Stimulated activated naive CD4-positive, alpha-beta T cell (primary cell): ENCODE measurements around the gene INTS6L.
"Not testable (repeated sequence)": the region's sequence is repeated elsewhere in the genome, so short reads cannot be mapped to it uniquely, and the experiment has no call there.

Experiments used
- DNase-seq, 6 experiments: peaks; one replicate each; lab custom pipeline; 2025; lab: John Stamatoyannopoulos, UW

The INTS6L gene

GRCh38 chrX:135605906-135606305 lies 85.4 kb downstream of the INTS6L start:
- no peak for DNase-seq

GRCh38 chrX:135624408-135625204 lies 104.1 kb downstream of the INTS6L start:
- not testable (repeated sequence) for DNase-seq

GRCh38 chrX:135625995-135626394 lies 105.5 kb downstream of the INTS6L start:
- DNase-seq: no peak

GRCh38 chrX:135629342-135629741 lies 108.9 kb downstream of the INTS6L start:
- no peak for DNase-seq
